Kidney tubule cell (primary cell): ENCODE results near the gene MTX2.
"Not testable (repeated sequence)": the region's sequence is repeated elsewhere in the genome, so short reads cannot be mapped to it uniquely, and the experiment has no call there.

Experiments used
- DNase-seq: peaks from one replicate; pipeline ENCODE4 v3.0.0-alpha.2; 2018; ENCODE audit warnings: low spot score

Gene MTX2

GRCh38 chr2:176285321-176285720, 16.1 kb downstream of the MTX2 start:
- DNase-seq = no peak

GRCh38 chr2:176291335-176291734, 22.1 kb downstream of the MTX2 start:
- DNase-seq = no peak

- DNase-seq = no peak
Observed at GRCh38 chr2:176291809-176292283, 22.6 kb downstream of the MTX2 start.

- no peak for DNase-seq
Observed at GRCh38 chr2:176292608-176293007, 23.4 kb downstream of the MTX2 start.

- no peak for DNase-seq
Observed at GRCh38 chr2:176293334-176293733, 24.1 kb downstream of the MTX2 start.

- DNase-seq = no peak
Observed at GRCh38 chr2:176297067-176297466, 27.8 kb downstream of the MTX2 start.

GRCh38 chr2:176297737-176298136, 28.5 kb downstream of the MTX2 start:
- DNase-seq = no peak

- DNase-seq = not testable (repeated sequence)
Observed at GRCh38 chr2:176306020-176306419, 36.8 kb downstream of the MTX2 start.

- DNase-seq = no peak
Observed at GRCh38 chr2:176317199-176317598, 48.0 kb downstream of the MTX2 start.

GRCh38 chr2:176317623-176318065, 48.4 kb downstream of the MTX2 start:
- no peak for DNase-seq

GRCh38 chr2:176321916-176322315, 52.7 kb downstream of the MTX2 start:
- no peak for DNase-seq

GRCh38 chr2:176324862-176325261, 55.6 kb downstream of the MTX2 start:
- peak; percentile 81 for DNase-seq

- DNase-seq = peak; percentile 10
Observed at GRCh38 chr2:176325732-176326131, 56.5 kb downstream of the MTX2 start.

- DNase-seq = no peak
Observed at GRCh38 chr2:176328149-176328548, 58.9 kb downstream of the MTX2 start.

GRCh38 chr2:176330612-176331011, 61.4 kb downstream of the MTX2 start:
- DNase-seq = no peak

- no peak for DNase-seq
Observed at GRCh38 chr2:176331646-176332045, 62.4 kb downstream of the MTX2 start.

- no peak for DNase-seq
Observed at GRCh38 chr2:176334729-176335128, 65.5 kb downstream of the MTX2 start.

- no peak for DNase-seq
Observed at GRCh38 chr2:176338395-176338794, 69.2 kb downstream of the MTX2 start.

GRCh38 chr2:176339208-176339607, 70.0 kb downstream of the MTX2 start:
- DNase-seq = no peak

GRCh38 chr2:176356251-176356650, 87.0 kb downstream of the MTX2 start:
- no peak for DNase-seq

GRCh38 chr2:176364273-176364977, 95.2 kb downstream of the MTX2 start:
- no peak for DNase-seq

- no peak for DNase-seq
Observed at GRCh38 chr2:176368349-176368748, 99.1 kb downstream of the MTX2 start.

GRCh38 chr2:176370467-176371171, 101.4 kb downstream of the MTX2 start:
- peak; percentile 25 for DNase-seq
